Inflammatory macrophage treated with lipopolysaccharide for 1 hour (primary cell): ENCODE results near the gene TSR3.

ENCODE experiments used
- DNase-seq, 2 donors: peaks; one replicate each; pipeline ENCODE4 v3.0.0-alpha.2; 2020 to 2022

Gene TSR3

GRCh38 chr16:1323296-1324239 is 28.1 kb downstream of the TSR3 start:
- no peak for DNase-seq

- DNase-seq = no peak
Measured at GRCh38 chr16:1322407-1322806, 29.3 kb downstream of the TSR3 start.

DNA sequence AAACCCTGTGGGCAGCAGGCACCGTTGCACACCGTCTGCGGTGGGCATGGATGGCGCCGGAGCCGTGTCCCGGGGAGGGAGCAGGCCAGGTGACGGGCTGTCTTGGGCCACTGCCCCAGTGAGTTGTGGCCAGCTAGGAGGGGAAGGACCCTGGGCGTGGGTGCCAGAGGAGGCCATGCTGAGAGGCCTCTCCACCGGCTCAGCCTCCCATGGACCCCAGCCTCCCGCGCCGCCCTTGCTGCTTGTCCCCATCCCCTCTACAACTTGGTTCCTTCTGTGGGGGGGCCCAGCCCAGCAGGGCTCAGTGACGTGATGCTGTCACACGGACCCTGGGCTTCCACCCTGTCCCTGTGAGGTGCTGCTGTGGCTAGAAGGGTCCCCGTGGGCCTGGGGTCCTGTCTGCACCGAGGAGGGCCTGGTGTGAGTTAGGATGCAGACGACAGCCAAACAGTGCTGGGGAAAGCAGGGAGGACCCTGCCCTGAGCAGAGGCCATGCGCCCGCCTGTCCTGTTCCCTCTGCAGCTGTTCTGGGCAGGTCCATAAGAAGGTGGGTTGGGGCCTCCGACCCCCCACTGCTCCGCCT is 30.9 kb downstream of the TSR3 start:
- no peak for DNase-seq

DNA sequence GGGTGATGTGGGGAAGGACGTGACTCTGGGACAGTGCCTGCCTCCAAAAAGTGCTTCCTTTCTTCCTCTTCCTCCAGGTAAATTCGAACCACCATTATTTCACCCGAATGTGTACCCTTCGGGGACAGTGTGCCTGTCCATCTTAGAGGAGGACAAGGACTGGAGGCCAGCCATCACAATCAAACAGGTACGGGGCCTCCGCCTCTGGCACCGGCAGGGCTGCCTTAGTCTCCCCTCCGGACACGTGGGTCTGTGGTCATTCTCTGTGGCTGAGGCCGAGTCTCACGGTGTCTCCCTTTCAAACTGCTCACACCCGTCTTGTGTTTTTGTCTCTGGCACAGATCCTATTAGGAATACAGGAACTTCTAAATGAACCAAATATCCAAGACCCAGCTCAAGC is 31.6 kb downstream of the TSR3 start:
- DNase-seq = no peak

GRCh38 chr16:1319041-1319440 is 32.6 kb downstream of the TSR3 start:
- DNase-seq = no peak

GRCh38 chr16:1318268-1318545 is 33.5 kb downstream of the TSR3 start:
- no peak for DNase-seq

DNA sequence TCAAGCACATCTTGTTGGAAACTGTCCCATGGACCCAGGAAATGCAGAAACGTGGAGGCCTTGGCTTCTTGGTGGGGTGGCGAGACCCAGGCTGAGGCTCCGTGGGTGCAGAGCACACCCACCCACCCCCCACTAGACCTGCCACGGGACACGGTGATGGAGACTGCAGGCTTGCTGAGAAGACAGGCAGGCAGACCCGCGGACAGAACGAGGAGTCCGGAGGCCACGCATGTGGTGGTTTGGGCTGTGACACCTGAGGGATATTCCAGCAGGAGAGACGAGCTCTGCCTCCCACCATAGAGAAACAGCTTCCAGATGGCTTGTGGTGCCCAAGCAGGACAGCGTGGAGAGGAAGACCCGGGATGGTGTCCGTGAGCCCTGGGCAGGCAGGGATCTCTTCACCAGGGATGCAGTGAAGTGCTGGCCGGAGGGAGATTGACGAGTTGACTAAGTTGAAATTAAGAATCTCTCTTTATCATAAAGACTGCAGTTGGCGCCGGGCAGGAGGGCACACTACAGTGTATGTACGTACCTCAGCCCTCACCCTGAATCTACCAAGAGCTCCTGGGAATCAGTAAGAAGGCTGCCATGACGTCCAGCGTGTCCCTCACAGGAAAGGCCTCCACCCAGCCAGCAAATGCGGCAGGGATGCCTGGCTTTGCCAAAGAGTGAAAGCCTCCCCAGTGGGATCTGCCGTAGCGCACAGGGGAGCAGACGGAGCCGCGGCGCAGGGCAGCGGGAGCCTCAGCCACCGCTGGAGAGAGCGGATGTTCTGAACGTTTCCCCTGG is 34.0 kb downstream of the TSR3 start:
- no peak for DNase-seq

DNA sequence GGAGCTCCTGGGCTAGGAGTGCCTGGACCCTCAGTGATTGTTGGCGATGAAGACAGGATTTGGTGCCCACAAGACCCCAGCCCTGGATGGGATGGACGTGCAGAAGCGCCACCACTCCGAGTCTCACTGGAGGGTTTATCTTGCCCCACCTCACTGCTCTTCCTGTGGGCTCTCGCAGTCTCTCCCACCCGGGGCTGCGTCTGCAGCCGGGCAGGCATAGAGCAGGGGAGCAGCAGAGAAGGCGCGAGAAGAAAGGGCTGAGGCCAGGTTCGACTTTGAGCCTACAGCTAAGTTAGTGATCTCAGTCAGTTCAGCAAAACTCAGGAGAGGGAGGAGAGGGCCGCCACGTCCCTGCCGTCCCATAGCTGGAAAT is 35.7 kb downstream of the TSR3 start:
- DNase-seq = no peak

- no peak for DNase-seq
Measured at GRCh38 chr16:1315081-1316032, 36.3 kb downstream of the TSR3 start.

GRCh38 chr16:1314399-1315068 is 37.1 kb downstream of the TSR3 start:
- no peak for DNase-seq

- no peak for DNase-seq
Measured at GRCh38 chr16:1313721-1314369, 37.8 kb downstream of the TSR3 start.

DNA sequence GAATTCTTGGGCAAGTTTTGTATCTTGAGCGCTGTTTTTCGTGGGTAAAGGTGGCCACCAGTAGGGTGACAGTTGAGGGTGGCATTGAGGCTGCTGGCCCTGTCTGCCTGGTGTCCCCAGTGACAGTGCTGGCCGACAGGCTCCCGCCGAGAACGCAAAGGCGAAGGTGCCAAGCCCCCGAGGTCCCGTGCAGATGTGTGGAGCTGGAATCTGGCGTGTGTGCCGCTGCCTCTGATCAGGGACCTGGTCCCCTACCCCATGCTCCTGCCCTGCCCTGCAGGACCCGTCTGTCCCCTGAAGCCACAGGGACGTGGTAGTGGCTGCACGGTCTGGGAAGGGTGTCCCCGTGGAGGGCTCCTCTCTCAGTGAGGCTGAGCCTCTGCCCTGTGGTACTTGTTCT is 38.8 kb downstream of the TSR3 start:
- DNase-seq = no peak

- no peak for DNase-seq
Measured at GRCh38 chr16:1312467-1312816, 39.2 kb downstream of the TSR3 start.

- peak; percentile 23 to 39 for DNase-seq
Measured at GRCh38 chr16:1311738-1312466, 39.8 kb downstream of the TSR3 start.

- DNase-seq = no peak
Measured at GRCh38 chr16:1311212-1311737, 40.4 kb downstream of the TSR3 start.

GRCh38 chr16:1310832-1311200 is 40.9 kb downstream of the TSR3 start:
- no peak for DNase-seq

- peak; percentile 72 to 73 for DNase-seq
Measured at GRCh38 chr16:1309888-1310831, 41.5 kb downstream of the TSR3 start.

DNA sequence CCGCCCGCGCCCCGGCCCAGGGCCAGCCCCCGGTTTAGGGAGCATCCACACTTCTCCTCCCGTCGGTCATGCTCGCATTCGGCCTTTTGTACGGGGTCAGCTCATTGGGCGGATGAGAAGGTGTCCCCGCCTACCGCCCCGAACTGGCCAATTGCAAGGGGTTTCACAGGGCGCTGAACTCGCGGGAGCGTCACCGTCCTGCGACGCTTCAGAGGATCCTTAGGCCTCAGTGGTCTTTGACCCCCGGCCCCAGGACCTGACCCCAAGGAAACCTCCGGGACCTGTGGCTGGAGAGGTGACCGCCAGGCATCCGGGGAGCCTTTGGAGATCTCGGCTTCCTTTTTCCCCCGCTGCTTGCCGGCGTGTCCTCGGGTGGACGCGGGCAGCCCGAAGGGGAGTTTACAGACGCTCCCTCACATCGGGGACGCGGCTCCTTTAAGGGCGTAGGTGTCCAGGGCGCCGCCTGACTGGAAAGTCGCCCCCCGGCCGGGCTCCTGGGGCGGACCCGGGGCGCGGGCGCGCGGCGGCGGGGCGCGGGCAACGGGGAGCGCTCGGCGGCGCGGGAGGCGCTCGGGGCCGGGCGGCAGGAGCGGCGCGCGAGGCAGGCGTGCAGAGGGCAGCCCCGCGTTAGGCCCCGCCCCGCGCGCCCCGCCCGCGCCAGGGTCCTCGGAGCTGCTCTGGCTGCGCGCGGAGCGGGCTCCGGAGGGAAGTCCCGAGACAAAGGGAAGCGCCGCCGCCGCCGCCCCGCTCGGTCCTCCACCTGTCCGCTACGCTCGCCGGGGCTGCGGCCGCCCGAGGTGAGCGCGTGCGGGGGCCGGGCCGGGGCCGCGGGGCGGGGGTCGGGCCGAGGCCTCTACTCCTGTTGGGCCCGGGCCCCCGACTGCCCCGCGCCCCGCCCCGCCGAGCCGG is 42.4 kb downstream of the TSR3 start, which contains the start of gene UBE2I:
Gene UBE2I, plus strand, starts transcription at position 660 of the 909 bp plus-strand sequence. CDS start 4,395 bp downstream, outside the sequence.
- peak; percentile 92 to 99 for DNase-seq
